Fibroblast of gingiva (primary cell): Measurements from ENCODE around the gene ZNF135.
A peak's percentile ranks its signal among the peaks of the same experiment; 100 is the strongest.

ENCODE experiments used
- DNase-seq: peaks from one replicate; pipeline ENCODE4 v3.0.0-alpha.2; 2011; ENCODE audit warnings: low read depth

ZNF135 gene

DNA sequence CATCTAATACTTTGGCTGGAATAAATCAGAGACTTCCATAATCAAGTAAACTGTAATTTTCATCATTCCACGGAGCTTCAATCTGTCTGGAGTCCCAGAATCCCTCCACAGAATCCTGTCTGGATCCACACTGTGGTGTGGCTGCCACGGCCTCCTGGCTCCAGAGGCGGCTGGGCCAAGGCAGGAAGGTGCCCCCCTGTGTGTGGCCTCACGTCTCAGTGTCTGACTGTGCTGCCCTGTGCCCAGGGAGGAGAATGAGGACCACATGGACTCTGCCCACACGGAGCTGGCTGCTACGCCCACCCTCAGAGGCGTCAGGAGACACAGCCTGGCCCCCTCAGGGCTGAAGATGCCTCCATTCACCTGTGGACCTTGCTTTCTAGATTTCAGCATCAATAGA lies 12.2 kb upstream of the ZNF135 start:
- no peak for DNase-seq

DNA sequence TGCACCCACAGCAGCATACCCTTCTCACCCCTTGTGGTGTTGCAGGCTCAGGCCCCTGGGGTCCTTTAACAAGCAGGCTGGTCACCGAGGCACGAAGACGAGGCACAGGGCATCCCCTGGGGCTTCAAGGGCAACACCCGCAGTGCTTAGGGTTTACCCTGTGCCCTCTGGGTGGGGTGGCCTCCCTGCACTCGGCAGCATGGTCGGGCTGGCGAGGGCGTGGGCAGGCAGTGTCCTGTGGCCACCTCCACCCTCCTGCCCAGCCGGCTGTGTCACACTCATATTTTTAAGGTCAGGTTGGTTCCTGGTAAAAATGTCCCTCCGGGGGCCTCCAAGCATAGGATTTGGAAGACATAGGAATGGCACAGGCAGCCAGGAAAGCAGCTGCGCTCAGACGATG lies 11.4 kb upstream of the ZNF135 start:
- no peak for DNase-seq

- DNase-seq: no peak
These were observed 6.8 kb upstream of the ZNF135 start for GRCh38 chr19:58052256-58052655.

DNA sequence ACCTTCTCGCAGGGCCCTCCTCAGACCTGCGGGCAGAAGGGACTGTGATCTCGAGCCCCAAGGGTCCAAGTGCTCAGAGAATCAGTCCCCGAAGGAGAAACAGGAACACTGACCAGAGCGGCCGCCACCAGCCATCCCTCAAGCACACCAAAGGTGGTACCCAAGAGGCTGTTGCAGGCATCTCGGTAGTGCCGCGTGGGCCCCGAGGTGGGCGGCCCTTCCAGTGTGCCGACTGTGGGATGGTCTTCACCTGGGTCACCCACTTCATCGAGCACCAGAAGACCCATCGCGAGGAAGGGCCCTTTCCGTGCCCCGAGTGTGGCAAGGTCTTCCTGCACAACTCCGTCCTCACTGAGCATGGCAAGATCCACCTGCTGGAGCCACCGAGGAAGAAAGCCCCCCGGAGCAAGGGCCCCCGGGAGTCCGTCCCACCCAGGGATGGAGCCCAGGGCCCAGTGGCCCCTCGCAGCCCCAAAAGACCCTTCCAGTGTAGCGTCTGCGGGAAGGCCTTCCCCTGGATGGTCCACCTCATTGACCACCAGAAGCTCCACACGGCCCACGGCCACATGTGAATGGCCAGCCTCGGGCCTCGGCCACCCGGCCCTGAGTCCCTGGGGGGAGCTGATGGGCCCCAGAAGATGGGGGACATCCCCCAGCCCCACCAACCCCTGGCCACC lies 5.5 kb upstream of the ZNF135 start:
- no peak for DNase-seq

- DNase-seq: peak; percentile 28
These were observed 3.9 kb upstream of the ZNF135 start for GRCh38 chr19:58054901-58055874.

- DNase-seq: no peak
These were observed 2.8 kb upstream of the ZNF135 start for GRCh38 chr19:58056261-58056660.

GRCh38 chr19:58056861-58057260 lies 2.2 kb upstream of the ZNF135 start:
- DNase-seq: no peak

GRCh38 chr19:58058467-58058866 lies 615 bp upstream of the ZNF135 start:
- no peak for DNase-seq

- DNase-seq: no peak
These were observed 593 bp downstream of the ZNF135 start for GRCh38 chr19:58059671-58060078.

DNA sequence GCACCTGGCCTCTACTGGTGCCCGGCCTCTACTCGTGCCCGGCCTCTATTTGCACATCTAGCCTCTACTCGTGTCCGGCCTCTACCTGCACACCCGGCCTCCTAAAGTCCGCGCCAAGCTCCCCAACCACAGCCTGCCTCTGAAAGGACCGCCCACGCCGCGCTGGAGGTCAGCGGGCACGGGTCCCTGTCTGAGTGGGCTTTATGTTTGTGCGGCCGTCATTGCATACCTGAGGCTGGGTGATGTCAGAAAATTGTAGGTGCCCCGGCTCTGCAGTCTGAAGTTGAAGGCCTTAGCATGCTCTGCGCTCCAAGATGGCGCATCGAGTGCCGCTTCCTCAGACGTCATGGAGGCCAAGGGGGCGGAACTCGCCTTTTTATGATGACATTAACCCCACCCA lies 1.1 kb downstream of the ZNF135 start:
- no peak for DNase-seq

DNA sequence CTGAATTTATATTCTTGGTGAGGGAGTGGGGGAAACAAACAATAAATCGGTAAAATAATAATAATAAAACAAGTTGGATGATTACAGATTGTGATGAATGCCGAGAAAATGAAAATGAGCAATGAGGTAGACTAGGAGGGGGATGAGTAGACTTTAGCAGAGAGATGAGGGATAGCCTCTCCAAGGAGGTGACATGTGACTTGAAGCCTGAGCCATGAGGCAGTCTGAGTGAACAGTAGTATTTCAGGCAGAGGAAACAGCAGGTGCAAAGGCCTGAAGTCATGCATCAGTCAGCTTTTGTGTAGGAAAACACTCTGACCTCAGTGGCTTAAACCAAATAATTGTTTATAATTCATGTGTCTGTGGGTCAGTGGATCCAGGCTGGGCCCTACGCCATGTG lies 4.6 kb downstream of the ZNF135 start:
- no peak for DNase-seq

DNA sequence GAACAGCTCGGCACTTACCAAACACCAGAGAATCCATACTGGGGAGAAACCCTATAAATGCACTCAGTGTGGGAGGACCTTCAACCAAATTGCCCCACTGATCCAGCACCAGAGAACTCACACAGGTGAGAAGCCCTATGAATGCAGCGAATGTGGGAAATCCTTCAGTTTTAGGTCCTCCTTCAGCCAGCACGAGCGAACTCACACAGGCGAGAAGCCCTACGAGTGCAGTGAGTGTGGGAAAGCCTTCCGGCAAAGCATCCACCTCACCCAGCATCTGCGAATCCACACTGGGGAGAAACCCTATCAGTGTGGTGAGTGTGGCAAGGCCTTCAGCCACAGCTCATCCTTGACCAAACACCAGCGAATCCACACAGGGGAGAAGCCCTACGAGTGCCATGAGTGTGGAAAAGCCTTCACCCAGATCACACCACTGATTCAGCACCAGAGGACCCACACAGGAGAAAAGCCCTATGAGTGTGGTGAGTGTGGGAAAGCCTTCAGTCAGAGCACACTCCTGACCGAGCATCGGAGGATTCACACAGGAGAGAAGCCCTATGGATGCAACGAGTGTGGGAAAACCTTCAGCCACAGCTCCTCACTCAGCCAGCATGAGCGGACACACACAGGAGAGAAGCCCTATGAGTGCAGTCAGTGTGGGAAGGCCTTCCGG lies 8.3 kb downstream of the ZNF135 start:
- no peak for DNase-seq

DNA sequence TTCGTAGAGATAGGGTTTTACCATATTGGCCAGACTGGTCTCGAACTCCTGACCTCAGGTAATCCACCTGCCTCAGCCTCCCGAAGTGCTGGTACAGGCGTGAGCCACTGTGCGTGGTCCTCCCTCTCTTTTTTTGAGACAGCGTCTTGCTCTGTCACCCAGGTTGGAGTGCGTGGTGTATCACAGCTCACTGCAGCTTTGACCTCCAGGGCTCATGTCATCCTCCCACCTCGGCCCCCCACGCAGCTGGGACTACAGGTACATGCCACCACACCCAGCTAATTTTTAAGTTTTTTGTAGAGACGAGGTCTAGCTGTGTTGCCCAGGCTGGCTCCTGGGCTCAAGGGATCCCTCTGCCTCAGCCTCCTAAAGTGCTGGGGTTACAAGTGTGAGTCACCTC lies 20.7 kb downstream of the ZNF135 start:
- no peak for DNase-seq

- DNase-seq: no peak
These were observed 23.9 kb downstream of the ZNF135 start for GRCh38 chr19:58083021-58083420.

GRCh38 chr19:58084596-58085347 lies 25.7 kb downstream of the ZNF135 start:
- DNase-seq: no peak

DNA sequence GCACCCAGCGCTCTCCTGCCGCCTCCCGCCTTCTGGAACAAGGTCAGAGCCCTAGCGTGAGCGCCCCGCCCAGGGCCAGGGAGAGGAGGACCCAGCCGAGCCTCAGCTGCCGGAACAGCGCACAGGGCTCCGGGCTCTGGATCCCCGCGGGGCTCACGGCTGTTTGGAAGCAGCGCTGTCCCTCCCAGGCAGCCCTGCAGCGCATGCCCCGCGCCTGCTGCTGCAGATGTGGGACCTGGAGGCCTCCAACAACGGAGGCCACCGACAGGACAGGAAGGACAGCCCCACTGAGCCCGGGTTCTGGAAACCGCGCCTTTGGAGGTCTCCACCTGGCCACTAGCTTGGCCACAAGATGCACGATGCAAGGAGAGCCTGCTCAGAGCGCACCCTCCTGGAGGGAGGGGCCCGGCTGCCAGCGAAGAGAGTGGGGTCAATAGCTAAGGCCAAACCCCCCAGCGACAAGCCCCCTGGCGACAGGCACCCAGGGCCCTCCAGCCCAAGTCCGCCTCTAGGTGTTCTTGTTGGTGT lies 26.3 kb downstream of the ZNF135 start:
- no peak for DNase-seq

GRCh38 chr19:58086825-58087710 lies 28.0 kb downstream of the ZNF135 start:
- DNase-seq: no peak

- no peak for DNase-seq
These were observed 29.5 kb downstream of the ZNF135 start for GRCh38 chr19:58088521-58089052.

DNA sequence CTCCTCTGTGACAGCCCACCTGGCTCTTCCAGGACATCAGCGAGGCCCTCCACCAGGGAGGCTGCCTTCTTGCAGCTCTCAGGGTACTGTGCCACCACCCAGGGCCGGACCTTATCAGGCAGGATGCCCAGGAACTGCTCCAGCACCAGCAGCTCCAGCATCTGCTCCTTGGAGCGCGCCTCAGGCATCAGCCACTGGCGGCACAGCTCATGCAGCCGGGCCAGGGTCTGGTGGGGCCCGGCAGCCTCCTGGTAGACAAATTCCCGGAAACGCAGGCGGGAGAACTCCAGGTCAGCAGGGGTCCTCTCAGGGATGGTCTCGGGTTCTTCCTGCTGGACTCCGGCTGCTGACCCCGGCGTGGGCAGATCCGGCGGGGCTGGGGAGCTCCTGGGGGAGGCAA lies 30.8 kb downstream of the ZNF135 start:
- no peak for DNase-seq

GRCh38 chr19:58091251-58091995 lies 32.3 kb downstream of the ZNF135 start:
- no peak for DNase-seq
